ENCODE results near the gene JARID2. TPM values are rescaled to one million over a fixed set of nuclear protein-coding genes. Genes with fewer than 3 reads are reported as not detected.
A peak's percentile ranks its signal among the peaks of the same experiment; 100 is the strongest.

JARID2 gene
- total RNA-seq, 2 donors from 2014 or later: 20.7 to 50.3 TPM

GRCh38 chr6:15389084-15389764 is 143.4 kb downstream of the JARID2 start:
- Mint-ChIP-seq H3K36me3 (ENCODE audit: low read depth) (peaks cover 75% of the 10 kb centered on the region), H3K4me1 (peaks cover 62% of the 10 kb centered on the region), H3K27me3 (no peaks in the 10 kb centered on the region), H3K27ac (peak overlapping the region; percentile 44), H3K9me3 (no peaks in the 10 kb centered on the region), H3K4me3 (no peak overlapping the region)
- no peak for ATAC-seq (replicated peaks)

- Mint-ChIP-seq H3K4me1 (peaks cover 58% of the 10 kb centered on the region), H3K9me3 (no peaks in the 10 kb centered on the region), H3K36me3 (ENCODE audit: low read depth) (peaks cover 73% of the 10 kb centered on the region), H3K27ac (peak overlapping the region; percentile 44), H3K4me3 (no peak overlapping the region), H3K27me3 (no peaks in the 10 kb centered on the region)
- ATAC-seq (replicated peaks): no peak
These were observed 144.2 kb downstream of the JARID2 start for GRCh38 chr6:15389765-15390723.

- no peaks in the 10 kb centered on the region for H3K9me3 Mint-ChIP-seq
- H3K4me1 Mint-ChIP-seq: peaks cover 49% of the 10 kb centered on the region
- H3K36me3 Mint-ChIP-seq (ENCODE audit: low read depth): peaks cover 75% of the 10 kb centered on the region
- no peak for ATAC-seq (replicated peaks)
- H3K27me3 Mint-ChIP-seq: no peaks in the 10 kb centered on the region
- H3K4me3 Mint-ChIP-seq: no peak overlapping the region
- H3K27ac Mint-ChIP-seq: peak overlapping the region; percentile 6
These were observed 145.6 kb downstream of the JARID2 start for GRCh38 chr6:15391500-15391899.

DNA sequence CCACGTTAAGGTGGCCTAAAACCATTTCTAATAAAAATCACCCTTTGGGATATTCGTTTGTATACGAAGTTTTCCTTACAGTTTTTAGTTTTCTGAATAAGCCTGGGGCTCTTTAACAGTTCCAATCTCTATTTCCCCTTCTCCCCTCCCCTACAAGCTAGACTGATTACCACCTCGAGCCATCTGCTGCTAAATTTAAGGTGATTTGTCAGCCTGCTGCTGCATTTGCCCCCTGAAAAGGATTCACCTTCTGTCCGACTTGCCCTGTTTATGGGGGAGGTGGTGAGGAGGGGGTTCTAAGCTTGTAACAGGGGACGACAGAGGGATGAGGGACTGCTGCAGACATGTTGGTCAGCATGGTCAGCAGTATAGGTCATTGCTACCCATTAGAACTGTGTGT is 146.3 kb downstream of the JARID2 start:
- H3K27me3 Mint-ChIP-seq: no peaks in the 10 kb centered on the region
- no peak overlapping the region for H3K27ac Mint-ChIP-seq
- ATAC-seq (replicated peaks): no peak
- H3K4me3 Mint-ChIP-seq: no peak overlapping the region
- H3K9me3 Mint-ChIP-seq: no peaks in the 10 kb centered on the region
- peaks cover 44% of the 10 kb centered on the region for H3K4me1 Mint-ChIP-seq
- H3K36me3 Mint-ChIP-seq (ENCODE audit: low read depth): peaks cover 71% of the 10 kb centered on the region

DNA sequence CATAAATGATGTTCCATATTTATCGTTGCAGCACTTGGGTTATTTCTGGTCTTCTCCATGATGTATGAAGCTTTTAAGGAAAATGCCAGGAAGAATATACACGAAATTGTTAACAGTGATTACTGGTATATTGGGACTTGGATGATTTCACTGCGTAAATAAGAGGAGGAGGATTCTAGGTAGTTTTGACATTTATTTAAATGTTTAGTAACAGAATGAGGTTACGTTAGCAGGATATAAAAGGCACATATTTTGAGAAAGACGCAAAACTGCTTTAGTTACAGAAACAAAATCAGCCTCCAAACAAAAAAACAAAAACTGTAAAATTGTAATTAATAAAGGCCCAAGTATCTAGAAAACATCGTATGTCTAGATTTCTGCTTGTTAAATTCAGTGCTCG is 147.7 kb downstream of the JARID2 start:
- no peak for ATAC-seq (replicated peaks)
- Mint-ChIP-seq H3K4me3 (no peak overlapping the region), H3K27me3 (no peaks in the 10 kb centered on the region), H3K36me3 (ENCODE audit: low read depth) (peaks cover 64% of the 10 kb centered on the region), H3K4me1 (peaks cover 37% of the 10 kb centered on the region), H3K27ac (no peak overlapping the region), H3K9me3 (no peaks in the 10 kb centered on the region)

- peak; percentile 62 for ATAC-seq (replicated peaks)
- Mint-ChIP-seq H3K36me3 (ENCODE audit: low read depth) (peaks cover 58% of the 10 kb centered on the region), H3K27ac (peak overlapping the region; percentile 12), H3K9me3 (no peaks in the 10 kb centered on the region), H3K27me3 (no peaks in the 10 kb centered on the region), H3K4me1 (peaks cover 35% of the 10 kb centered on the region), H3K4me3 (no peak overlapping the region)
These were observed 149.2 kb downstream of the JARID2 start for GRCh38 chr6:15395087-15395486.

DNA sequence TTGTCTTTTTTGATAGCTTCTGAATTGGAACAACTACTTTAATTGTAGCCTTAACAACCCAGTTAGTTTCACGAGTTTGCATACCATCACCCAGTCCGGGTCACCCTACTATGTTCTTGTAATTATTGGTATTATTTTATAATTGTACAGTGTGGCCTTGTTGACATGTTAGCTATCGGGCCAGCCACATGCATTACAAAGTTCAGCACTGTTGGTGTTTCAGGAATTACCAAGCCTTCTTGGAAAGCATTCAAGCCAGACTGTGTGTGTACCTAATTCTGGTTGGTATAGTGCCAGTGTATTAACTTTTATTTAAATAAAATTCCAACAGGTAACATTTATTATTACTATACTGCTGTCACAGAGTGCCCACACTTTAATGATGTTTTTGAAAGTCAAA is 150.9 kb downstream of the JARID2 start:
- peaks cover 47% of the 10 kb centered on the region for H3K36me3 Mint-ChIP-seq (ENCODE audit: low read depth)
- no peak overlapping the region for H3K4me3 Mint-ChIP-seq
- peaks cover 28% of the 10 kb centered on the region for H3K4me1 Mint-ChIP-seq
- no peak overlapping the region for H3K27ac Mint-ChIP-seq
- H3K27me3 Mint-ChIP-seq: no peaks in the 10 kb centered on the region
- ATAC-seq (replicated peaks): no peak
- no peaks in the 10 kb centered on the region for H3K9me3 Mint-ChIP-seq

GRCh38 chr6:15398633-15399275 is 152.9 kb downstream of the JARID2 start:
- Mint-ChIP-seq H3K27me3 (no peaks in the 10 kb centered on the region), H3K4me3 (peak overlapping the region; percentile 71), H3K4me1 (peaks cover 41% of the 10 kb centered on the region), H3K36me3 (ENCODE audit: low read depth) (peaks cover 34% of the 10 kb centered on the region), H3K27ac (peak overlapping the region; percentile 82), H3K9me3 (no peaks in the 10 kb centered on the region)
- peak; percentile 69 for ATAC-seq (replicated peaks)

DNA sequence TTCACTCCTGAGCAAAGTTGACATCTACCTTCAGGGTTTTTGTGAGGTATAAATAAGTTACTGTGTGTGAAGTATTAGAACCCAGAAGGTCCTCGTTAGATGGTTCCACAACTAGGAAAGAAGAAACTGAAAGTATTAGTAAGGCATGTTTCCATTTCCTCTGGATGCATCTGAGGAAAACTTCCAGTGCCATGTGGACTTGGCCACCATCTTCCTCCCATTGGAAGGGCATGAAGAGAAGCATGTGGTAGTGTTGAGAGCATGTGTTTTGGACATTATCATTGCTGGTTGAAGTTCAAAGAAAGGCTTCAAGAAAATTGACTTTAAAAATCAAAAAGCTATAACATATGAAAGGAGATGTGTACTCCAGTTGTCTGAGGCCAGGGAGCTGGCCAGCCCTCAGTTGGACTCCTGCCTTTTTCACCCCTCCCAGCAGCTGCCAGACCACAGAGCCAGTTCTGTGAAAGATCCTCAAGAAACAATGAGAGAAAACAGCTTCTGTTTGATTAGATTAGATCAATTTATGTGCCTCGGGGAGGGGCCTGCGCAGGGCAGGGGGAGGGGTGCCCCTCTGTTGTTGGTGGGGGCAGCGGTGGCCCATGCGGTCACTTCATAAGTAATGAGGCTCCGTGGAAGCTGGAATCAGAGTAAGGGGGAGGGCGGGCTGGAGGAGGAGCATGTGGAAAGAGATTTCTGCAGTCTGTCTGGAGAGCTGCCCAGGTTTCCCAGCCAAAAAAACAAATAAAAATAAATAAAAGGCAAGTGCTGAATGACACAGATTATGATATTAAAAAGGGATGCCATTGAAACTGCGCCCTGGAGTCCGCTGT is 154.0 kb downstream of the JARID2 start:
- ATAC-seq (replicated peaks): no peak
- peak overlapping the region; percentile 82 for H3K27ac Mint-ChIP-seq
- peaks cover 26% of the 10 kb centered on the region for H3K36me3 Mint-ChIP-seq (ENCODE audit: low read depth)
- no peaks in the 10 kb centered on the region for H3K27me3 Mint-ChIP-seq
- no peaks in the 10 kb centered on the region for H3K9me3 Mint-ChIP-seq
- H3K4me3 Mint-ChIP-seq: peak overlapping the region; percentile 71
- peaks cover 37% of the 10 kb centered on the region for H3K4me1 Mint-ChIP-seq

DNA sequence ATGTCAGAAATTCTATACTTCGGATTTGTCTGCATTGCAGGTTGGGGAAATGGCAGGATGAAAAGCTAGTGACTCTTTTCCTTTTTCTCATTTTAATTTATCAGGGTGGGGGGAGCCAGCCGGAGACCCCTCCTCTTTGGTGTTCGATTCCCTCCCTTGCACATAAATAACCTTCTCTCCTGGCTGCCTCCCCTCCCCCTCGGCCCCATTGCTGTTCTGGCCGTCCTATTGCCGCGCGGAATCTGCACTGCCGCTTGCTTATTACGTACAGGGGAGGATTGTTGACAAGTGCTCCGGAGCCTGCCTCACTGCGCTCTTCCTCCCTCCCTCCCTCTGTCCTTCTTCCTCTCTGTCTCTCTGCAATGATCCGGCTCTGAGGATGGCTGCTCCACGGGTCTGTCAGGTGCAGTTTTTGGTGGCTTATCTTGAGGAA is 154.7 kb downstream of the JARID2 start:
- Mint-ChIP-seq H3K9me3 (no peaks in the 10 kb centered on the region), H3K27ac (no peak overlapping the region), H3K27me3 (no peaks in the 10 kb centered on the region)

DNA sequence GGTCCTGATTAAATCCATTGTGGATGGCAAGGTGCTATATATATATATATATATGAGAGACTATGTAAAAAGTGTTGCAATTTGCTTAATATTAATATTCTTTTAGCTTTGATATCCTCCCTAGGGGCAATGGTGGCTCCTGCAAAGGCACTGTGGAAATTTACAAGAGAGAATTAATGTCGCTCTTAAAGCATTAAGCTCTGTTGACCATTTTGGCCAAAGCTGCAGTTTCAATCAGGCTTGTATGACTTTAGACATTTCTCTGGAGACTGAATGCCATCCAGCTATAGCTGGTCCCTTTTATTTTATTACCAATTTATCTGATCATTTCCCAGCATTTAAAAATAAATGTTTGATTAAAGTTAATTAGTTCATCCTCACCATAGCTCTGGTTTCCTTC is 155.3 kb downstream of the JARID2 start:
- Mint-ChIP-seq H3K27ac (no peak overlapping the region), H3K36me3 (ENCODE audit: low read depth) (peaks cover 27% of the 10 kb centered on the region), H3K4me1 (peaks cover 37% of the 10 kb centered on the region), H3K27me3 (no peaks in the 10 kb centered on the region), H3K9me3 (no peaks in the 10 kb centered on the region), H3K4me3 (peak overlapping the region; percentile 35)
- no peak for ATAC-seq (replicated peaks)

More for the DNA sequence above, 154.7 kb downstream of the JARID2 start:
- H3K4me1 Mint-ChIP-seq: peaks cover 37% of the 10 kb centered on the region
- peak overlapping the region; percentile 35 for H3K4me3 Mint-ChIP-seq
- no peak for ATAC-seq (replicated peaks)
- peaks cover 27% of the 10 kb centered on the region for H3K36me3 Mint-ChIP-seq (ENCODE audit: low read depth)

GRCh38 chr6:15401769-15402250 is 155.9 kb downstream of the JARID2 start:
- H3K4me3 Mint-ChIP-seq: no peak overlapping the region
- peaks cover 27% of the 10 kb centered on the region for H3K36me3 Mint-ChIP-seq (ENCODE audit: low read depth)
- H3K4me1 Mint-ChIP-seq: peaks cover 37% of the 10 kb centered on the region
- no peak for ATAC-seq (replicated peaks)
- H3K27me3 Mint-ChIP-seq: no peaks in the 10 kb centered on the region
- peak overlapping the region; percentile 24 for H3K27ac Mint-ChIP-seq
- no peaks in the 10 kb centered on the region for H3K9me3 Mint-ChIP-seq

DNA sequence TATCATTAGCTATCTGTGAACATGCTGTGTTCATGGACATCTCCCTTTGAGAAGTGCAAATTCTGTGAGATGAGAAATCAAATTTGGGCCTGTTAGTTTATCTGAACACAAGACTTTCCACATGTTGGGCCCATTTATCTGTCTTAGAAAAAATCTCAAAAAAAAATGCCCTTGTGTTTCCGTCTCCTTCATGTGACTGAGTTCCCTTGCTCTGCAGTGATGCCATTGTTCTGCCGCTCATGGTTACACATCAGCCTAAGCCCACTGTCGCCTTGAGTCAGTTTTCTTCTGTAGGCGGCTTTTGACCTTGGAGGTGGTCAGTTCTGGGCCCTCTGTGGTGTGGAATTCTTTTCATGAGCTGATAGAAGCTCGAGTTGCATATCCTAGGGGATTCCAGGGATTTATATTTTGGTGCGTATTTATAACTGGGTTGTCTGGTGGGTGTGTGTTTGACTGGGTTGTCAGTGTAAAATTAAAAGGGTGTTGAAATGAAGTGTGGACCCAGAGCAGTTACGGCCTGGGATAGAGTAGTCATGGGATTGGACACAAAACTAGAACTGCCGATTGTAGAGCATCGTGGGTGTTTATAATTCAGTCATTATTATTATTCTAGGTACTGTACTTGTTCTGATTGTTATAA is 156.7 kb downstream of the JARID2 start:
- H3K9me3 Mint-ChIP-seq: no peaks in the 10 kb centered on the region
- peaks cover 40% of the 10 kb centered on the region for H3K4me1 Mint-ChIP-seq
- H3K36me3 Mint-ChIP-seq (ENCODE audit: low read depth): peaks cover 27% of the 10 kb centered on the region
- peak overlapping the region; percentile 21 for H3K27ac Mint-ChIP-seq
- H3K27me3 Mint-ChIP-seq: no peaks in the 10 kb centered on the region
- no peak for ATAC-seq (replicated peaks)
- H3K4me3 Mint-ChIP-seq: peak overlapping the region; percentile 35
